ENCODE results near the gene KCNQ5. TPM values are rescaled to one million over a fixed set of nuclear protein-coding genes. Genes with fewer than 3 reads are reported as not detected.

KCNQ5 gene
- total RNA-seq, 1 experiment from 2014 or later, result not detected

GRCh38 chr6:72972579-72972978 lies 350.7 kb downstream of the KCNQ5 start:
- ChIA-PET CTCF (no interaction called here), RAD21 (ENCODE audit: low non-redundant PET in 1 of 2, low total read pairs in 2 of 2, uncharacterized antibody in 2 of 2, unreplicated experiment in 2 of 2) (no interaction called here), POLR2A (no interaction called here)
- peaks cover 0 to 9% of the 10 kb centered on the region in 2 experiments; a peak in 1 of 4 replicates for H3K4me1 ChIP-seq (ENCODE audit: control insufficient read depth in 1 of 2, insufficient read depth in 2 of 2, low read length in 2 of 2)
- H4K20me1 ChIP-seq (ENCODE audit: insufficient read depth), result no peaks in the 10 kb centered on the region
- no peaks in the 10 kb centered on the region for H3K36me3 ChIP-seq (ENCODE audit: control insufficient read depth in 1 of 2, insufficient read depth in 2 of 2, low read length in 2 of 2)
- DNase-seq (ENCODE audit: low read depth, low spot score) (no peak), ATAC-seq (no peak)
- no peak overlapping the region for H2AFZ ChIP-seq (ENCODE audit: low read depth, low read length, poor library complexity, severe bottlenecking)
- H3K27ac ChIP-seq (ENCODE audit: low read depth, low read length), result no peak overlapping the region
- H3K4me2 ChIP-seq (ENCODE audit: low read length), result no peak overlapping the region
- H3K79me2 ChIP-seq (ENCODE audit: insufficient read depth, low read length), result no peaks in the 10 kb centered on the region
- H3K9ac ChIP-seq (ENCODE audit: low read length), result no peak overlapping the region
- TF ChIP-seq POLR2A (IDR thresholded peaks at IDR 0.05; ENCODE audit: borderline replicate concordance, extremely low read depth, insufficient read depth, insufficient read length), result no peak
- no peak for TF ChIP-seq EZH2 (IDR thresholded peaks at IDR 0.05)
- TF ChIP-seq CTCF (IDR thresholded peaks at IDR 0.05 in 2 of 3, conservative IDR thresholded peaks at IDR 0.05 in 1 of 3; ENCODE audit: borderline replicate concordance in 1 of 3, insufficient read depth in 1 of 3, low read depth in 2 of 3, low read length in 2 of 3), result no peak
- TF ChIP-seq ZBTB33 (IDR thresholded peaks at IDR 0.05; ENCODE audit: extremely low read depth, insufficient replicate concordance, low read length), result no peak
- no peak for TF ChIP-seq ZFX (IDR thresholded peaks at IDR 0.05)
- no peak for TF ChIP-seq YY1 (IDR thresholded peaks at IDR 0.05; ENCODE audit: extremely low read depth, insufficient replicate concordance, low read depth, low read length)
- TF ChIP-seq TCF7L2 (IDR thresholded peaks at IDR 0.05; ENCODE audit: borderline replicate concordance, extremely low read depth, insufficient read depth, insufficient read length), result no peak
- BruUV-seq (replicated peaks), result no TSS peak
- H3K27me3 ChIP-seq (ENCODE audit: insufficient read depth, low read length), result peaks cover 28% of the 10 kb centered on the region
- H3K9me3 ChIP-seq (ENCODE audit: control insufficient read depth in 1 of 2, insufficient read depth in 1 of 2, low read depth in 1 of 2, low read length in 2 of 2), result no peaks in the 10 kb centered on the region
- H3K4me3 ChIP-seq (replicated peaks in 1 of 2; ENCODE audit: low read depth in 1 of 2, low read length in 2 of 2), result no peak overlapping the region
- intact Hi-C loops (cut with micrococcal nuclease), result no loop called here
- H3K9me2 ChIP-seq (ENCODE audit: insufficient read depth), result no peaks in the 10 kb centered on the region

Measured in HCT116 (cell line).